ENCODE results near the gene SNW1.

Gene SNW1

GRCh38 chr14:77673193-77673592 lies 87.8 kb downstream of the SNW1 start:
- Histone ChIP-seq H3K9ac (ENCODE audit: low read length) (no peak overlapping the region), H3K4me3 (ENCODE audit: low read depth, low read length, poor library complexity, severe bottlenecking) (no peak overlapping the region), H3K27ac (ENCODE audit: low read depth, low read length, poor library complexity, severe bottlenecking) (no peak overlapping the region), H3K36me3 (ENCODE audit: insufficient read depth, low read length) (peaks cover 37% of the 10 kb centered on the region), H3K4me1 (ENCODE audit: insufficient read depth, low read length, severe bottlenecking) (peaks cover 2% of the 10 kb centered on the region), H3F3A (ENCODE audit: insufficient read depth, low read length) (no peaks in the 10 kb centered on the region), H3K9me2 (ENCODE audit: low read depth, low read length) (no peaks in the 10 kb centered on the region), H4K20me1 (ENCODE audit: insufficient read depth, low read length) (no peaks in the 10 kb centered on the region), H3K27me3 (ENCODE audit: insufficient read depth, low read length) (no peaks in the 10 kb centered on the region), H3K9me3 (ENCODE audit: low read length) (no peaks in the 10 kb centered on the region), H3K4me2 (ENCODE audit: low read length) (no peak overlapping the region), H2AFZ (ENCODE audit: low read length) (no peak overlapping the region), H3K79me2 (ENCODE audit: insufficient read depth, low read length) (no peaks in the 10 kb centered on the region)
- TF ChIP-seq EZH2 (IDR thresholded peaks at IDR 0.05; ENCODE audit: borderline replicate concordance, low read length) (no peak), CTCF (IDR thresholded peaks at IDR 0.05; ENCODE audit: low read length) (no peak)

All from OCI-LY1 (cell line).